GM12872 (cell line): ENCODE results near the gene KCNJ13.

Experiments
- TF ChIP-seq, protein P1 (sequence below): IDR thresholded peaks from 3 replicates; pipeline ENCODE4 v1.5.1; 2011; ENCODE audit warnings: low read depth, mild to moderate bottlenecking, low read length, moderate library complexity; ENCODE audit not compliant: insufficient read depth

Gene KCNJ13

DNA sequence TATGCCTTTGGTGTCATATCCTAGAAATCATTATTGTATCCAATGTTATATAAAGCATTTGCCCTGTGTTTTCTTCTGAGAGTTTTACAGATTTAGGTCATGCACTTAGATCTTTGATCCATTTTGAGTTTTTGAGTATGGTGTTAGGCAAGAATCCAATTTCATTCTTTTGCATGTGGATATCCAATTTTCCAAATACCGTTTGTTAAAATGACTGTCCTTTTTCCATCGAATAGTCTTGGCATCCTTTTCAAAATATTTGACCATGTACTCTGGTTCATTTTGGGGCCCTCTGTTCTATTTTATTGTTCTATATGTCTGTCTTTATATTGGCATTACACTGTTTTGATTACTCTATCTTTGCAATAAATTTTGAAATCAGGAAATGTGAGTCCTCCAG is 23.8 kb upstream of the KCNJ13 start:
- TF ChIP-seq, protein P1, sequence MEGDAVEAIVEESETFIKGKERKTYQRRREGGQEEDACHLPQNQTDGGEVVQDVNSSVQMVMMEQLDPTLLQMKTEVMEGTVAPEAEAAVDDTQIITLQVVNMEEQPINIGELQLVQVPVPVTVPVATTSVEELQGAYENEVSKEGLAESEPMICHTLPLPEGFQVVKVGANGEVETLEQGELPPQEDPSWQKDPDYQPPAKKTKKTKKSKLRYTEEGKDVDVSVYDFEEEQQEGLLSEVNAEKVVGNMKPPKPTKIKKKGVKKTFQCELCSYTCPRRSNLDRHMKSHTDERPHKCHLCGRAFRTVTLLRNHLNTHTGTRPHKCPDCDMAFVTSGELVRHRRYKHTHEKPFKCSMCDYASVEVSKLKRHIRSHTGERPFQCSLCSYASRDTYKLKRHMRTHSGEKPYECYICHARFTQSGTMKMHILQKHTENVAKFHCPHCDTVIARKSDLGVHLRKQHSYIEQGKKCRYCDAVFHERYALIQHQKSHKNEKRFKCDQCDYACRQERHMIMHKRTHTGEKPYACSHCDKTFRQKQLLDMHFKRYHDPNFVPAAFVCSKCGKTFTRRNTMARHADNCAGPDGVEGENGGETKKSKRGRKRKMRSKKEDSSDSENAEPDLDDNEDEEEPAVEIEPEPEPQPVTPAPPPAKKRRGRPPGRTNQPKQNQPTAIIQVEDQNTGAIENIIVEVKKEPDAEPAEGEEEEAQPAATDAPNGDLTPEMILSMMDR, result no peak

DNA sequence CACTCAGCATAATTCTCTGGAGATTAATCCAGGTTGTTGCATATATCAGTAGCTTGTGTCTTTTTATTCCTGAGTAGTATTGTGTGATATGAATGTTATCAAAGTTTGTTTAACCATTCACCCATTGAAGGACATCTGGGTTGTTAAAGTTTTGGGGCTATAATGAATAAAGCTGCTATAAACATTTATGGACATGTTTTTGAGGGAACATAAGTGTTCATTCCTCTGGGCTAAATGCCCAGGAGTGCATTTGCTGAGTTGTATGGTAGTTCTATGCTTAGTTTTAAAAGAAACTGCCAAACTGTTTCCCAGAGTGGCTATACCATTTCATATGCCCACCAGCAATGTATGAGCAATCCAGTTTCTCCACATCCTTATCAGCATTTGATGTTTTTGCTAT is 21.8 kb upstream of the KCNJ13 start:
- TF ChIP-seq, protein P1, result no peak

DNA sequence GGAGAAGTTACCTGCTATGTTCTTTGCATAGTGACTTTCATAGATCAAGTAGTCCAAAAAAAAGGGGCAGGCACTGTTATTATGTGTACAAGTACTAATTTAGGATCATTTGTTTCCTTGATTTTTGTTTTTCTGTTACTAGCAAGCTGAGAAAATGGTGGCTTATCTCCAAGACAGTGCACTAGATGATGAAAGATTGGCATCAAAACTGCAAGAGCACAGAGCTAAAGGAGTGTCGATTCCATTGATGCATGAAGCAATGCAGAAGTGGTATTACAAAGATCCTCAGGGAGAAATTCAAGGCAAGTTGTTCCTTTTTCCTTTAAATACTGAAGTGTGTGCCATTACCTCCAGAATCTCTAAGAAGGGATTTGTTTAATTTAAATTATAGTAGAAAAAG is 19.6 kb upstream of the KCNJ13 start:
- TF ChIP-seq, protein P1, result no peak

DNA sequence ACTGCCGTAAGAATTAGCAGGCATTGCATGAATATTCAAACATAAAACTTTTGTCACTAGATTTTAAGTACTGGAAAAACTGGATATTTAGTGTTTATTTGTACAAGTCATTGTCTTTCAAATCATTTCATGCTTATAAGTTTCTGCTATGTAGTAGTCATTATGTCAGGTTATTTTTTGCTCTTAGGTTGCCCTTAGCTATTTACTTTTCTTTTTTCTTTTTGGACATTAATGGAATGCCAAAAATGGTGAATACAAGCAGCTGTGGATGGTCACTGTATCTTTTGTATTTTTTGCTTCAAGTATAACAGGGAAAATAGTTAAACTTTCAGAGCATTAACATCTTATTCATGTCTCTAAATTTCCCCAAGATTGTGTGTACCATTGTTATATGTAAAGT is 18.6 kb upstream of the KCNJ13 start:
- TF ChIP-seq, protein P1, result no peak

DNA sequence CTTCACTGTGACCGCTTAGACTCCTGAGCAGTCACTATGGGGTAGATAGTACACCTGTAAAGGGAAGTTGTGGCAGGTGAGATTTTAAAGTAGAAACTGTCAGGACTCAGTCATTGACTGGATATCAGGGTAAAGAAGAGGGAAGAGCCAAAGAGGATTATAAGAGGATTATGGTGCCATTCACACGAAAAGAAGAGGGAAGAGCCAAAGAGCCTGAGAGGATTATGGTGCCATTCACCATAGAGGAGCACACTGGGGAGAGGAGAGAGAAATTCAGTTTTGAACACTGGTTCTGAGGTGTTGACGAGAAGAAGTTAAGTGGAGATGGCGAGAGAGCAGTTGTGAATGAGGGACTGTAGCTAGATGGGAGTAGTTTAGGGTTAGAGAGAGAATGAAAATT is 16.9 kb upstream of the KCNJ13 start:
- TF ChIP-seq, protein P1, result no peak

DNA sequence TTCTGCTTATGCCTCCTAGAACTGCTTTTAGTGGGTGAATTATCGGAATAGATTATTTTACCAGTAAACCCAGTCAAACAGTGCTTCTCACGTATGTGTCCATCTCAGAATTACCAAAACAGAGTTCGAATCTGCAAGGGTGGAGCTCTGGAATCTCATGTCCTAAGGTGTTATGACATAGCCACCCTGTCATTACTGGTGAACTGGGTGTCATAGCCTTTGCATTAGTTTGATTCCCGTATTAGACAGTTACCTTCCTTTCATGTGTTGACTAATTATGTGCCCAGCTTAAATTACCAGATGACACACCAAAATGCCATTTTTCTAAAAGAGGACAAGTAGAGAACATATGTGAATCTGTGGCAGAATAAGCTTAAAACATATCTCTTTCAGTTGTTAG is 15.2 kb upstream of the KCNJ13 start:
- TF ChIP-seq, protein P1, result no peak

DNA sequence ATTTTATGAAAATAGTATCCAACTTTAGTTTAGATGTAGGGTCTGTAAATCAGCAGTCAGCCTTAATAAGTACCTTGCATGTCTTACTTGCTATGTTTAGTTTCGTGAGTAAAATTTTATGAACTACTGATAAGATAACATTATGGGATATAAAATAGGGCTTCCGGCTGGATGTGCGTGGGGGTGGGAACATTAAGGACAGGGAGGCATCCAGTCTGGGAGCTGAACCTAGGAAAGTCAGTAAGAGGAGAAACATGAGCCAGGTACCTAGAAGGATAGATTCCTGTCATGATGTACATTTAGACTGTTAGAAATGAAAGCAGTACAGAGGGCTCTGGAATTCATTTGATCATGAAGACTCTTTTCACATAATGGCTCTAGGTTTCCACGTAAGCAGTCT is 12.7 kb upstream of the KCNJ13 start:
- TF ChIP-seq, protein P1, result no peak

DNA sequence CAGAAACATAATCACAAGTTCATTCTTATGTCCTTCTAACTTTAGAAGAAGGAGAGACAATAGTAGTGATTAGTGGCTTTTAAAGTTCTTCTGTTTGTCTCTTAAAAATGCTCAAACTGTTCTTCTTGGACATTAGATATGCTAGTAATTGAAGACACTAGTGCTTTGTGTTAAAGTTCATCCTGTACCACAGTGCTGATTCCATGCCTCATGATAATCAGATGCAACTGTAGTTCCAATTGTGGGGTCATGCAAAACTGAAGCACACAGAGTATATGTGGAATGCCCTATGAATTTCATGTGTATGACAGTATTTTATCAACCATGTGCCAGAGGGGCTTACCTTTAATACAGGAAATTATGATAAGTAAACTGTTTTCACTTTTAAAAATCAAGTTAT is 11.4 kb upstream of the KCNJ13 start:
- TF ChIP-seq, protein P1, result no peak
